ENCODE data around the gene IRF6. TPM values are rescaled to one million over a fixed set of nuclear protein-coding genes. Genes with fewer than 3 reads are reported as not detected.

Gene IRF6
- total RNA-seq: 1 to 10 TPM in 3 of 4 donors, under 1 TPM in 1; 0.42 to 1.8 (median 1.4) TPM

GRCh38 chr1:209805875-209806760 lies at the start of gene IRF6:
TSS of gene IRF6 (minus strand) at chr1:209806142. CDS start at chr1:209801413, 4,729 bp downstream.
- Histone ChIP-seq H3K27ac (peak within 1 kb of the TSS in 1 of 4 donors; percentile 73), H3K4me3 (peak within 1 kb of the TSS; percentile 7 to 45 (median 26)), H3K9me3 (no peaks in the 10 kb centered on the region), H3K36me3 (no peaks in the 10 kb centered on the region), H3K4me1 (peaks cover 0 to 23% (median 3%) of the 10 kb centered on the region in 4 donors), H3K27me3 (no peaks in the 10 kb centered on the region)
- TF ChIP-seq POLR2A (IDR thresholded peaks at IDR 0.05) (no peak), CTCF (IDR thresholded peaks at IDR 0.05) (no peak), EP300 (IDR thresholded peaks at IDR 0.05) (peak in 1 of 2 donors; percentile 9)
- DNase-seq (ENCODE audit: low spot score in 2 of 2): peak; percentile 42 to 47
- WGBS, 2 donors: 12 to 19% methylated on average over 10 to 19 of the region's 46 CpGs

DNA sequence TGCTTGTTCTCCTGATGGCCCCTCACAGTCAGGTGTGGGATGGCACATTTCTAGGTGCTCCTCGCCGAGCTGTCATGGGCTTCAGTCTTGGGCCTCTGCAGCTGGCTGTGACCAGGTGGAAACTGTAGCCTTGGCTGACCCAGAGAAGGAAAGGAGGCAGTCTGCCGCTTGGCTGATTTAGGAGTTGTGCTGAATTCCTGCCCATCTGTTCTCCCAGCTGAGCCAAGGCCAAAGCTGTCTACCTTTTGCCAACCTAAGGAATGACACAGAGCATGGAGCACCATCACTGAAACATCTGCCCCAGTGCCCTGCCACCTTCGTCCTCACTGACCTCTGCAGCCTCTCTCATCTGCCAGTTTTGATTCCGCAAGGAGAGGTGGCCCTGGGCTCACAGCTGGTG lies 49.7 kb upstream of the IRF6 start:
- no peak overlapping the region for H3K27ac ChIP-seq
- no peaks in the 10 kb centered on the region for H3K9me3 ChIP-seq
- no peak for DNase-seq (ENCODE audit: low spot score in 2 of 2)
- H3K36me3 ChIP-seq: peaks cover 0 to 51% (median 11%) of the 10 kb centered on the region in 3 donors
- H3K27me3 ChIP-seq: no peaks in the 10 kb centered on the region
- peaks cover 0 to 3% (median 0%) of the 10 kb centered on the region in 4 donors for H3K4me1 ChIP-seq
- TF ChIP-seq POLR2A (IDR thresholded peaks at IDR 0.05) (no peak), EP300 (IDR thresholded peaks at IDR 0.05) (no peak)
- WGBS, 2 donors: 87 to 88% methylated on average over 5 of the region's 5 CpGs
- H3K4me3 ChIP-seq: no peak overlapping the region

DNA sequence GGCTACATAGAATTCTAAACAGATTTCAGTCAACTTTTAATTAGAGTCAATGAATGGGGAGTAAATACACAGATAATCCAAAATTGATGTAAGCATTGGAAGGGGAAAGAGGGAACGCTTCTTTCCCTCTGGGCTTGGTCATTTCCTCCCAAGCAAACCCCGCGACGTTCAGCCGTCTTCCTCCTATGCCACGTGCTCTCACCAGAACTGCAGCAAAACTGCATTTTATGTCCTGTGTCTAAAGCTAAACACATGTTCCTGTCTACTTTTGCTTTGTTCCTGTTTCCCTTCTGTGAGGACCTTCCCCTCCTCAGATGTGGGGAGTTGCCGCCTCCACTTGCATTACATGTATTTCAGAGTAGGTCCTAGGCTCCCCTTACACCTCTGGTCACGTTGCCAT lies 49.1 kb upstream of the IRF6 start:
- peaks cover 0 to 55% (median 11%) of the 10 kb centered on the region in 3 donors for H3K36me3 ChIP-seq
- 66 to 75% methylated on average over 8 of the region's 8 CpGs for WGBS, 2 donors
- H3K27me3 ChIP-seq: no peaks in the 10 kb centered on the region
- H3K4me3 ChIP-seq: no peak overlapping the region
- no peaks in the 10 kb centered on the region for H3K4me1 ChIP-seq
- TF ChIP-seq EP300 (IDR thresholded peaks at IDR 0.05) (no peak), POLR2A (IDR thresholded peaks at IDR 0.05) (no peak), CTCF (IDR thresholded peaks at IDR 0.05) (no peak)
- DNase-seq (ENCODE audit: low spot score in 2 of 2): no peak
- H3K9me3 ChIP-seq: no peaks in the 10 kb centered on the region
- no peak overlapping the region for H3K27ac ChIP-seq

DNA sequence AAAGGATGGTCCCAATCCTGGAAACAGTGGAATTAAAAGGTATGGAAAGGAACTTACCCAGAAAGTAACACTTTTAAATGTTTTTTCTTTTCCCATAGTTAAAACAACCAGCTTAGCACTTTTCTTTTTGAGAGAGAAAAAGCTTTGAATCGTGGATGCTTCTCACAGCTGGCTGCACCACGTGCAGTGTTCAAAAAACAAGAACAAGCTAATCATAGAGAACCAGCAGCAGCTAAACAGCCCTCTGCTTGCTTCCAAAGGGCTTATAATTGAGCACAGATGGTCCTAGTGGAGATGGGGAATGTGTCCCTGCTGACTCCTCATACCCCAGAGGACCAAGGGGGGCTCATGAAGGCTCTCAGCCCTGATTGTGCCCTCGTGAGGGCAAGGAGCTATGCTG lies 48.3 kb upstream of the IRF6 start:
- Histone ChIP-seq H3K36me3 (peaks cover 0 to 62% (median 11%) of the 10 kb centered on the region in 3 donors), H3K4me1 (no peaks in the 10 kb centered on the region), H3K27me3 (no peaks in the 10 kb centered on the region), H3K27ac (no peak overlapping the region), H3K9me3 (no peaks in the 10 kb centered on the region), H3K4me3 (no peak overlapping the region)
- WGBS, 2 donors: 62 to 63% methylated on average over 3 of the region's 3 CpGs
- TF ChIP-seq POLR2A (IDR thresholded peaks at IDR 0.05) (no peak), EP300 (IDR thresholded peaks at IDR 0.05) (no peak), CTCF (IDR thresholded peaks at IDR 0.05) (no peak)
- DNase-seq (ENCODE audit: low spot score in 2 of 2): no peak

DNA sequence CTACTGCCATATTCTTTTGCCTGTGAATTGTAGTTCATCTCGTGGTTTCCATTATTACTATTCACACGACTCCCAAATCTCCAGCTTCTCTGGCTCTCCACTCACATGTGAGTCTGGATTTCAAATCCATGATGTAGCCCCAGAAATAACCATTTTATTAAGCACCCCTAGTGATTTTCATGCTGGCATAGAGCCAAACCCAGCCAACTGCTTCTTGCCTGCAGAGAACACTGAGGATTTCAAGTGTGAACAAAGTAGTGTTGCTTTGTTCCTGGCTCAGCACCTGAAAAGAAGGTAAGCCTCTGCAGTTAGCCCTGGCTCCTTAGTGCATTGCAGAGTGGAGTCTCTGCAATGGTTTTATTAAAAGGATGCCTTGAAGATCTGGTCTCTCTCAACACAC lies 47.7 kb upstream of the IRF6 start:
- Histone ChIP-seq H3K36me3 (peaks cover 0 to 67% (median 11%) of the 10 kb centered on the region in 3 donors), H3K27ac (no peak overlapping the region), H3K9me3 (no peaks in the 10 kb centered on the region), H3K4me1 (no peaks in the 10 kb centered on the region), H3K27me3 (no peaks in the 10 kb centered on the region), H3K4me3 (no peak overlapping the region)
- 83 to 85% methylated on average over 2 of the region's 2 CpGs for WGBS, 2 donors
- TF ChIP-seq EP300 (IDR thresholded peaks at IDR 0.05) (no peak), CTCF (IDR thresholded peaks at IDR 0.05) (no peak), POLR2A (IDR thresholded peaks at IDR 0.05) (no peak)
- DNase-seq (ENCODE audit: low spot score in 2 of 2): no peak

Data from tibial nerve (tissue), 4 donors.